Left hindlimb (tissue), 1 donor: ENCODE measurements around the gene PTPRR.
"Not testable (repeated sequence)": the region's sequence is repeated elsewhere in the genome, so short reads cannot be mapped to it uniquely, and the experiment has no call there.

Experiments
- DNase-seq: peaks from one replicate; pipeline ENCODE4 v3.0.0-alpha.2; 2018

PTPRR gene

GRCh38 chr12:70838127-70838526, 82.4 kb downstream of the PTPRR start:
- DNase-seq: no peak

DNA sequence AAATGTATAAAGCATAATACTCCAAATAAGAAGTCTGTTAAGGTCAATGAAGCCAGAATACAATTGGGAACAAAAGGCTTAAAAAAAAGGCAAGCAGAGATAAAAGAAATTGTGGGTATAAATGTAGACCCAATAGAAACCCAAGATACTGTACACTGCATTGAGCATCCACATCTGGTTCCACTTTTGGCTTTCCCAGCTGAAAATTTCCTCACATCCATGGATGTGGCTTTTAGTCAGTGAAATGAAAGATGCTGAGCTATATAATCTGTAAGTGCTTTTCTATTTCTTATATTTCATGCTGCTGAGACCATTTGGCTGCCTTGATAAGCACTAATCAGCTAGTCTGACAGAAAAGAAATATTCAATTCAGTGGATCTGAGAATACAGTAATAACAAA, 83.5 kb downstream of the PTPRR start:
- DNase-seq: no peak

DNA sequence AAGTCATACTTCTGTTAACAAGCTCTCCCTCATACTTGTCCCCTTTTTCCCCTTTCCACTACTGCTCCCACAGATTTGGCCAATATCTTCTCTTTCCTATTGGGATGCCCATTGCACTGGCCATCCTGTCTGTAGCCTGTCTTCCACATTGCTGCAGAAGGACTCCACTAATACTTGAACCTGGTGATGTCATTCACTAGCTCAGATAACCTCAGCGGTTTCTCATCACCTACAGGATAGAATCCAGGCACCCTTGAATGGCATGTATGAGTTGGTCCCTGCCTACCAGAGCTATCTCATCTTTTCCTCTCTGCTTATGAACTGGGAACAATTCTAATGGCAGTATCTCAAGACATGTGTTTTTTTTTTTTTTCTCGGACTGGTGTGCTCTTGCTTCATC, 84.6 kb downstream of the PTPRR start:
- DNase-seq: no peak

- no peak for DNase-seq
These were observed 89.0 kb downstream of the PTPRR start for GRCh38 chr12:70831543-70831942.

DNA sequence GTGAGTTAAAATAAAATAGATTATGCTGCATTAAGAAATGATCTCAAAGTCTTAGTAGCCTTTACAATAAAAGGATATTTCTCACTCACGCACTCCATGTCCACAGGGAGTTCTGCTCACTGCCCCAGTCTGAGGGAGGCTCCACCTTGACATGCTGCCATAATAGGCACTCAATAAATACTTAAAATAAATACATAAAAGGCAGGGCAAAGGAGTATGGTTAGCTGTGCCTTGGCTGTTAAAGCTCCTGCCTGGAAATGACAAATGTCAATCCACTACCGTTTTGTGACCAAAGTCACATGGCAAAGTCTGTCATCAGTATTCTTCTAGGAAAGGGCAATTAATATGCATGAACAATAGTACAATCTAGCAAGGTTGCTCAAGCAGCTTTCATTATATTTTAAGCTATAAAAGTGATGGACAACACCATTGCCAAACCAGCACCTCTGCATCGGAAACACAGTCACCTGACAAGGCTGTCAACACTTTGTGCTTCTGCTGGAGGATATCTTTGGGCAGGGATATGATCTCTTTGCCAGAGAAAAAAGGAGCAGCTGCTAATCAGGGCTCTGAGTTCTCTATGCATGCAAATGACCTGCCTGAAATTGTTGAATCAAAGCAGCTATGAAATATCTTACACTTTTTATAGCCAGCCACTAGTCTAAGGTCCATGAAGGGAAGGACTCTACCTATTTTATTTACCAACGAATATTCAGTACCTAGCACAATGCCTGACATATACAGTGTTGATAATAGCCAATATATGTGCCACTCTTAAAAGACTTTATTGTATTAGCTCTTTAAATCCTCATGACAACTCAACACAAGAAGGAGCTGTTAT, 90.1 kb downstream of the PTPRR start:
- no peak for DNase-seq

GRCh38 chr12:70829070-70829469, 91.5 kb downstream of the PTPRR start:
- DNase-seq: no peak

DNA sequence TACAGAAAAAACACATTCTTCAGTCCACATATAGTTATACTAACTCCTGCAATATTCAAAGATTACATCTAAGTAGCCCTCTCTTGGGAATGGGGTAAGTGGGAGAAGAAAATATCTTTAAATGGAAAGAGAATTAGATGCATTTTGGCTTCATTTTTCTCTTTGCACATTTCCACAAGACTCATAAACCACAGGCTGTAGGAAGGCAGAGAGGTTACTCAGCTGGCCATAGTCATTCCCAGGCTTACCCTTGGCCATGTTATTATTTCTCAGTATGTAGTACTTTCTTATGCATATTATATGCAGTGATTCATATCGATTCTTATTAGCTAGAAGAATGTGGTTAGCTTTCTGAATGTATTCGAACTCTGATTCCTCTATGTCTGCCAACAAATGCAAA, 92.2 kb downstream of the PTPRR start:
- DNase-seq: no peak

DNA sequence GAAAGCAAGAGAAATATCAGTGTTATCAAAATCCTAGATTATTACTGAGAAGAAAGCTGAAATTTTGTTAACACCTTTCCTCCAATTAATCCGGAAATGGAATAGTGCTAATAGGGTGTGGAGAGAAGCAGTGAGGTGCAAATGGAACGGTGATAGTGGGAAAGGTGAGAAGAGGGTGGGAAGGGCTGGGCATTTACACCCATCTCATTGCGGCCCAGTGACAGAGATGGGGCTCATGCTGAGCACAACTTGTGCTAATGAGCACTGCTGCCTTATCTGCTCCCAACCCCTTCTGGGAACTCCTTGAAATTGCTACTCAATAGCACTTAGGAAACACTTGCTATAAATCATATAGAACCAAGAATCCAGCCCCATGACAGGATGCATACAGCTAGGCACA, 94.4 kb downstream of the PTPRR start:
- no peak for DNase-seq

- DNase-seq: no peak
These were observed 96.0 kb downstream of the PTPRR start for GRCh38 chr12:70824511-70824910.

- DNase-seq: no peak
These were observed 97.2 kb downstream of the PTPRR start for GRCh38 chr12:70823182-70823976.

DNA sequence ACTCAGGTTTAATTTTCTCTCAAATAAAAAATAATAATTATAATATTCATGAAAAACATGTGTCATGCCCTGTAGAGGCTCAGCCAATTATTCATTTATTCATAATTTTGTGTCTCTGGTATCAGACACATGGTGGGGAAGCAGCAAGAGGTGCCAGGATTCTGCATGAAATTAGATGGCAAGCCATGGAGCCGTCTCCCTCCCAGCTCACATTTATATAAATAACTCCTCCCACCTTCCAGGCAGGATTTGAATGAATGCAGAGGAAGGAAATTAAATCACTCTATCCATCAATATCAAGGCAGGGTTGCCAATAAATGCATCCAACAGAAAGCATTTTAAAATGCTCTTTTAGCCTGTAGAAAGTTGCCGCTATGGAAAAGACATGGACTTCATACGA, 98.1 kb downstream of the PTPRR start:
- DNase-seq: no peak

DNA sequence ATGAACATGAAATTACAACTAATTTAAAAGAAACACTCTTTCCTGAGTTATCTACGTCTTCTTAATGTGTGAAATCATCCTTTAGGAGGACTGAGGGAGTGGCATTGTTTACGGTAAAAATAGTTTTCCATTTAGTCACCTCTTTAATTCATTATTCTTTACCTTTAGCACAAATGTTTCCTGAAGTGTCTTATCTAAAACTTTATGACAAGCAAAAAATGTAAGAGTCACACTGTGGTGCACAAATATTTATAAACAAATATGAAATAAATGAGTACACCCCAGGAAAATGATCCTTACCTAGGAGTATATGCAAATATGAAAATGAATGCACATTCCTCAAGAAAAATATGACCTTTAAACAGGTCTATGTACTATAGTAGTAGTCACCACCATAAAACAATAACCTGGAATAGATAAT, 104.6 kb downstream of the PTPRR start:
- DNase-seq: no peak

GRCh38 chr12:70815056-70815455, 105.5 kb downstream of the PTPRR start:
- no peak for DNase-seq

DNA sequence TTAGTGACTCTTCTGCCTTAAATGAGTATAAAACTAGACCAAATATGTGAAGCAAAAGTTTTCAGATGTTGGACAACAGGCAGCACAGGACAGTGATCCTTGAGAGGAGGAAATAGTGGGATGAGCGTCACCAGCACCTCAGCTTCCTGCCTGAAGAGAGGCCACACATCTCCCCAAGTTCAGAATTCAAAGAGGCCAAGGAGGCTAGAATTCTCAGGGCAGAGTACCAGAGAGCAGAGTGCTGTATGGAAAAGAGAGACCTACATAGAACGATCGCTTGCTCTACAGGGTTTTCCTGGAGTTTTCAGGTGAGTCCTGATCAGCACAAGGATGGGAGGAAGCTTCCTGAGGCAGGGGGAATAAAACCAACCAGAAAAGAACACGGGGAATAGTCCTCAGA, 107.0 kb downstream of the PTPRR start:
- DNase-seq: no peak

DNA sequence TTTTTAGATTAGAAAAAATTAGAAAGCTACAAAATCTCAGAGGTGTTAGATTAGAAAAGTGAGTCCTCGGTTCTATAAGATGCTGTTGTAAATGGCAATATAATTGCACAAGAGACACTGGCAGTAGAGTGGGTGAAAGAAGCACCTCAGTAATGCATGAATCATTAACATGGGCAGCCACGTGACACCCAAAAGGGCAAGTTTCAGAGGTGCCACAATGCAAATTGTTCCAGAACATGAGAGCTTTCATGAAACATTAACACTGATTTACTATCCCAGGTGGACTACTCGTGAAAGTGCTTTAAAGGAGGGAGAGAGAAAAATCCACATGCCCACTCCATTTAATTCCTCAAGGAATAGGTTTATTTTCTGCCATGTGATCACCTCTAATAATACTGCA, 108.4 kb downstream of the PTPRR start:
- DNase-seq: no peak

DNA sequence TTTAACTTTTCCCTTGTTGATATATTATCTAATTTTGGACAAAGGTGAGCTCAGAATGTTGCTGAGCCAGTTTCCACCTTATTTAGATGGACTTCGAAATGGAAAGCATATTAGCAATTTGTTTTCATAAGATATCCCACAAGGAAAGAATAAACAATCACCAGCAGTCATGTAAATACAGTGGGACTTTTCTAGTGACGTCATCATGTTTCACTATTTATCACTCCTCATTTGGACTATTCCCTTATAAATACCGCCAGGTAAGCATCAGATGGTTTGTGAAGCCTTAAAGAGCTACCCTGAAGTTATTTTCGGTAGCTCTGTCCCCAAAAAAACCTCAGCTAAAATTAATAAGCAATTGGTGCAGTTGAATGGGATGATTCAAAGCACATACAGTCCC, 110.7 kb downstream of the PTPRR start:
- DNase-seq: no peak

DNA sequence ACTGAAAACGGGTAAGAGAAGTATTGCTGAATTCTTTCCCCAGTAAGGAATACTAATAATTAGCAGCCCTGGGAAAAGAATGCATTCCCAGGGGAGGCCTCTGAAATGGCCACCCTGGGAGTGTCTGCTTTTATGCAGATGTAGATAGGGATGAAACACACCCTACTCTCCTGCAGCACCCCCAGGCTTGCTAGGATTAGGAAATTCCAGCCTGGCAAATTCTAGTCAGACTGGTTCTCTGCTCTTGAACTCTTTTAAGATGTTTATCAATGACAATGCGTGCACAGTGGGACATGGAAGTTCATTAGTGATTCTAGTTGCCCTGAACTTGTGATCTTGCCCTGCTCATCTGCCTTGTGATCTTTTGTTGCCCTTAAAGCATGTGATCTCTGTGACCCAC, 112.5 kb downstream of the PTPRR start:
- DNase-seq: not testable (repeated sequence)

GRCh38 chr12:70806827-70807226, 113.7 kb downstream of the PTPRR start:
- DNase-seq: no peak

DNA sequence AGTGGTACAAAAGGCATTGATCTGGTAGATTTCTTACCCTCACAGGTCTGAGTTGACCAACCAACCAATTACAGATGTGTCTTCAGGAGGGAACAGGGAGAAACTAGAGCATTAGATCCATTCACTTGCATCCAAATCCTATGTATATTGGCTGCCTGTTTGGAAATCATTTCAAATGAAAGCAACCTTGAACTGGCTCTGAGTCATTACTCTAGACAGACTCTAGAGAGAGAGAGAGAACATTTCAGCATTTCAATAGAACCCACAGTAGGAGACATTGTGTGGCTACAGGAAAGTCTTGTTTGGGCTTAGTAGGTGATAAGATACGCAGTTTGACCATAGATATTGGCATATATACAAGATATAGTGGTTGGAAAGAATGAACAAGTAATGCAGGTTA, 114.5 kb downstream of the PTPRR start:
- DNase-seq: no peak

GRCh38 chr12:70798016-70798783, 122.3 kb downstream of the PTPRR start:
- DNase-seq: no peak

- DNase-seq: no peak
These were observed 123.5 kb downstream of the PTPRR start for GRCh38 chr12:70796989-70797388.

- DNase-seq: no peak
These were observed 124.9 kb downstream of the PTPRR start for GRCh38 chr12:70795608-70796007.

- no peak for DNase-seq
These were observed 126.4 kb downstream of the PTPRR start for GRCh38 chr12:70794131-70794530.

GRCh38 chr12:70788774-70789173, 131.8 kb downstream of the PTPRR start:
- DNase-seq: no peak
